ENCODE data around the gene OR8B4.
"Not testable (repeated sequence)": the region's sequence is repeated elsewhere in the genome, so short reads cannot be mapped to it uniquely, and the experiment has no call there.

The OR8B4 gene

DNA sequence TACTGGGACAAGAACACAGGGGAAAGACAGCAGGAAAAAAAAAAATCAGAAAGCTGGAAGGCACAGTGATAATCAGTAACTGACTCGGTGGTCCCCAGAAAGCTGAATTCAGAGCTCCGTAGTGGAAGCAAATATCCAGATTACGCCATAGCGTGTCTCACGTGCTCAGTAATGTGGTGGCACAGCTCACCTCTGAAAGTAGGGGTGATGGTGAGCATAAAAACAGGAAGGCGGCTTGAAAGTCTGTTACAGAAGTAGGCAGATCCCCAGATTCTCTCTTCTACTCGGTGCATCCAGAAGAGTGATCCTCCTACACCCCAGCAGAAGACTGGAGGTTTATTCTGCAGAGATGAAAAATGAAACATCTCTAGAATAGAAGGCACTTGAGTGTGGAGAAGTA lies 14.8 kb downstream of the OR8B4 start:
- no peak for DNase-seq (ENCODE audit: low spot score)
- no peak for FAIRE-seq

DNA sequence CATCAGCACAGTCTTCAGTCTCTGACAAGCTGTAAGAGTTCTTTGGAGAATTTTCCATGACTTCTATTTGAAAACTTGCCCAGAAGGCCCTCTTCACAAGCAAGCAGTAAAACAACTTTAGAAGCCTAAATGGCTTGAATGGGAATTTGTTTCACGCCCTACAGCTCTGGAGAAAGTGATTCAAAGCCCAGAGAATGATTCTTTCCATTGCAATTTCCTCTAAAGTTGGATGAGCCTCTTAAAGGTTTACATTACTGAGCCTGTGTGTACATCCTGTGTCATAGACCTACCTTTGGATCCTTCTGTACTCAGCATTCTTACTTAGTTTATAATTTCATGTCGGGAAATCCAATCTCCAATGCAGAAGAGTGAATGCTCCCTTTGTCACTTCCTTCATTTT lies 19.1 kb downstream of the OR8B4 start:
- no peak for DNase-seq (ENCODE audit: low spot score)
- FAIRE-seq, result no peak

DNA sequence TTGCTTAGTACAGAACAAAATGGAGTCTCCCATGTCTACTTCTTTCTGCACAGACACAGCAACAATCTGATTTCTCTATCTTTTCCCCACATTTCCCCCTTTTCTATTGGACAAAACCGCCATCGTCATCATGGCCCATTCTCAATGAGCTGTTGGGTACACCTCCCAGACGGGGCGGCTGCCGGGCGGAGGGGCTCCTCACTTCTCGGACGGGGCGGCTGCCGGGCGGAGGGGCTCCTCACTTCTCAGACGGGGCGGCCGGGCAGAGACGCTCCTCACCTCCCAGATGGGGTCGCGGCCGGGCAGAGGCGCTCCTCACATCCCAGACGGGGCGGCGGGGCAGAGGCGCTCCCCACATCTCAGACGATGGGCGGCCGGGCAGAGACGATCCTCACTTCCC lies 21.5 kb downstream of the OR8B4 start:
- FAIRE-seq, result not testable (repeated sequence)

DNA sequence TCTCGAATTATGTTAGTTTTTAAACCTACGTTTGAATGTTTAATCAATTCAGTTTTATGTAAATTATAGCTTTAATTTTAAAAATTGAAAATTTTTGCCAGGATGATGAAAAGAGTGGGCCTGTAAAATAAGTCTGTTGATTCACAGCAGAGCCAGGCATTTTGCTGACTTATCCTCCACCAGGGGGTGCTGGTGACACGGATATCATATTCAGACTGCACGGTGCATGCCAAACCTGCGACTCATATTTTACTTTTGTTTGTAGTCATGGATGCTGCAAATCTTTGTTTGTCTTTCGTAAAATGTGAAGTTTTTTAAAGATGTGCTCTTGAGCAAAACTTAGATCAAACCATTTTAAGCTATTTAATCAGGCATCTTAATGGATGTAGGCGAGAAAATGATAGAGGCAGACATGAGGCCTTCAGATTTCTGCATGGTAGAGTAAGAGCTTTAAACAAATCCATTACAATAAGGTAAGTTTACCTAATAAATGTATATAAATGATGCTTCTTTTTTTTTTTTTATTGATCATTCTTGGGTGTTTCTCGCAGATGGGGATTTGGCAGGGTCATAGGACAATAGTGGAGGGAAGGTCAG lies 22.2 kb downstream of the OR8B4 start:
- FAIRE-seq (no peak), DNase-seq (ENCODE audit: low spot score) (peak; percentile 34)

More for the DNA sequence above, 21.5 kb downstream of the OR8B4 start:
- not testable (repeated sequence) for DNase-seq (ENCODE audit: low spot score)

DNA sequence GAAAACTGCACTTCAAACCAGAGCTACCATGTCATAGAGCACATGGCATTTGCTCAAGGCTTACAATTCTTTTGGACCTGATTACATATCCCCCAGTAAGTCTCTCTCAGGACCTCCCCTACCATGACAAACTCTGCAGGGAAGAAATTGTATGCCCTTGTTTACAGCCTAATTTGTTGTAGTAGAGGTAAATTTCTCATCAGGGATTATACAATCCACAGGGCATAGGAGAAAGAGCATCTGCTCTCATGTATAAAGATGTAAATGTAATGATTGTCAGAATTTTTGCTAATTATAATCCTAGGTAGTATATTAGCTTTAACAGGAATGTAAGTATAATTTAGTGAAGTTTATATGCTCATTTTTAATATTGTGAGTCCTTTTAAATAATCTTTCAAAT lies 25.7 kb downstream of the OR8B4 start, which contains the start of gene OR8B3:
TSS of gene OR8B3 (minus strand) at position 101 of the 400 bp plus-strand sequence. CDS start 1,673 bp downstream, outside the sequence.
- no peak for FAIRE-seq

DNA sequence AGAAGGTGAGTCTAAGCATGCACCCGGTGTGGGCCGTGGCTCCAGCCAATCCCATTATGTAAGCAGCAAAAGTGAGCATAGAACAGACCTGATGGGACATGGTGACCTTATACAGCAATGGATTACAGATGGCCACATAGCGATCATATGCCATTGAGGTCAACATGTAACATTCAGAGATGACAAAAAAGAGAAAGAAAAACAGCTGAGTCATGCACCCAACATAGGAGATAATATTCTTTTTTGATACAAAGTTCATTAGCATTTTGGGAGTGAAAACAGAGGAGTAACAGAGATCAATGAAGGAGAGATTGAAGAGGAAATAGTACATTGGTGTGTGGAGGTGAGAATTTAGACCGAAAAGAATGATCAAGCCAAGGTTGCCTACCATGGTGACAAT lies 27.8 kb downstream of the OR8B4 start:
- DNase-seq (ENCODE audit: low spot score); FAIRE-seq: not testable (repeated sequence)

More for the DNA sequence above, 25.7 kb downstream of the OR8B4 start, which contains the start of gene OR8B3:
- DNase-seq (ENCODE audit: low spot score), result no peak

DNA sequence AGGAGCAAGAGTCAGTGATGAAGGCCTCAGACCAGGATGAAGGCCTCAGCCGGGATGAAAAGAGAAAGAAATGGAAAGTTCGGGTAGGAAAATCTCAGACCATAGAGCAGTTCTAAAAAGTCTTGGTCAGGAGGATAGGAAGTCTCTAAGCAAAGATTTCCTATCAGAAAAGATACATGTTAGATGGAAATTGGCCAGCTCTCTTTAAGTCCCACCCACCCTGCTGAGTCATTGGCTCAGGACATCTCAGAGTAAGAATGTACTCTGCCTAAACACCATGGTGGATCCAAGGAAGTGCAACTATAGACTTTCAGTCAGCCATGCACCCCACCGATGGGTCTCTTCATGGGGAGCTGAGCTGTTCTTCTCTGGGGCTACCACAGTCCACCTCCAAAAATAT lies 30.3 kb downstream of the OR8B4 start:
- no peak for DNase-seq (ENCODE audit: low spot score)
- FAIRE-seq, result no peak

DNA sequence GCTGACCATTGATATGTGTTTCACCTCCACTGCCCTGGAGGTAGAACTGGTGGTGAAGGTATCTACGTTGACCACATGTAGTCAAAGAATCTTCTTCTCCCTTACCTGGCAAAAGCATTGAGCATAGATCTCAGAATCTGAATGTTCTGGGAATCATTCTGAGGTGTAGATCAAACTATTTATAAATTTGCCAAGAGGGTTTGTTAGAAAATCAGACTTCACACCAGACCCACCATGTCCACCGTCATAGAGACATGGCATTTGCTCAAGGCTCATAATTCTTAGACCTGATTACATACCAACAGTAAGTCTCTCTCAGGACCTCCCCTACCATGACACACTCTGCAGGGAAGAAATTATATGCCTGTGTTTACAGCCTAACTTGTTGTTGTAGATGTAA lies 40.3 kb downstream of the OR8B4 start, which contains the start of gene OR8B2:
TSS of gene OR8B2 (minus strand) at position 101 of the 400 bp plus-strand sequence. CDS start 1,156 bp downstream, outside the sequence.
- no peak for DNase-seq (ENCODE audit: low spot score)
- FAIRE-seq, result no peak

DNA sequence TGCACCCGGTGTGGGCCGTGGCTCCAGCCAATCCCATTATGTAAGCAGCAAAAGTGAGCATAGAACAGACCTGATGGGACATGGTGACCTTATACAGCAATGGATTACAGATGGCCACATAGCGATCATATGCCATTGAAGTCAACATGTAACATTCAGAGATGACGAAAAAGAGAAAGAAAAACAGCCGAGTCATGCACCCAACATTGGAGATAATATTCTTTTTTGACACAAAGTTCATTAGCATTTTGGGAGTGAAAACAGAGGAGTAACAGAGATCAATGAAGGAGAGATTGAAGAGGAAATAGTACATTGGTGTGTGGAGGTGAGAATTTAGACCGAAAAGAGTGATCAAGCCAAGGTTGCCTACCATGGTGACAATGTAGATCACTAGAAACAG lies 41.8 kb downstream of the OR8B4 start:
- not testable (repeated sequence) for DNase-seq (ENCODE audit: low spot score); FAIRE-seq

DNA sequence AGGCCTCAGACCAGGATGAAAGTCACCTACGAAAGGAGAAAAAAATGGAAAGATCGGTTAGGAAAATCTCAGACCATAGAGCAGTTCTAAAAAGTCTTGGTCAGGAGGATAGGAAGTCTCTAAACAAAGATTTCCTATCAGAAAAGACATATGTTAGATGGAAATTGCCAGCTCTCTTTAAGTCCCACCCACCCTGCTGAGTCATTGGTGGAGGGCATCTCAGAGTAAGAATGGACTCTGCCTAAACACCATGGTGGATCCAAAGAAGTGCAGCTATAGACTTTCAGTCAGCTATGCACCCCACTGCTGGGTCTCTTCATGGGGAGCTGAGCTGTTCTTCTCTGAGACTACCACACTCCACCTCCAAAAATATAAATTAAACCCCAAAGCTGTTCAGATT lies 44.1 kb downstream of the OR8B4 start:
- no peak for FAIRE-seq
- DNase-seq (ENCODE audit: low spot score), result no peak

DNA sequence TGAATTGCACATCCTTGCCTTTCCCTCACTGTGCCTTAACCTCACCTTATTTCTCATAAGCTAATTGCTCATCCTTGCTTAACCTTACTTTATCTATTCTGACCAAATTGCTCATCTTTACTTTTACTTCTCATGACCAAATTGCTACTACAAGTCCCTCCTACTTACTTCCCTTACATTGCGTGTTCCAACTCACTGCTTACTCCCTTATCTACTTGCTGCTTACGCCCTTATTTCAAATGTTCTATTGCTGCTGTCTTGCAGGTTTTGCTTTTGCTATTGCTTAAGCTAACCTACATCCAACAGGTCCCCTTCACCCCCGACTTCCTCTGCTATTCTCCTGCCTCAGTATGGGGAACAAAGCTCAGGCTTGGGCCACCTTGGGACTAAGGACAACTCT lies 48.4 kb downstream of the OR8B4 start:
- no peak for FAIRE-seq
- DNase-seq (ENCODE audit: low spot score), result no peak
